OCI-LY3 (cell line): ENCODE measurements around the gene NKAIN4.

Experiments
- CTCF ChIP-seq: fragments of 200-600, 300-600 bp; sonication (generic); IDR thresholded peaks from 2 replicates; pipeline ENCODE4 v1.5.1; 2014; ENCODE audit warnings: antibody characterized with exemption, low read length, low read depth
- EZH2phosphoT487 ChIP-seq: fragments of 200-600 bp; shearing (Covaris generic); IDR thresholded peaks from 2 replicates; pipeline ENCODE4 v1.6.1; 2018; ENCODE audit warnings: antibody characterized with exemption, mixed run types, low read depth

DNA sequence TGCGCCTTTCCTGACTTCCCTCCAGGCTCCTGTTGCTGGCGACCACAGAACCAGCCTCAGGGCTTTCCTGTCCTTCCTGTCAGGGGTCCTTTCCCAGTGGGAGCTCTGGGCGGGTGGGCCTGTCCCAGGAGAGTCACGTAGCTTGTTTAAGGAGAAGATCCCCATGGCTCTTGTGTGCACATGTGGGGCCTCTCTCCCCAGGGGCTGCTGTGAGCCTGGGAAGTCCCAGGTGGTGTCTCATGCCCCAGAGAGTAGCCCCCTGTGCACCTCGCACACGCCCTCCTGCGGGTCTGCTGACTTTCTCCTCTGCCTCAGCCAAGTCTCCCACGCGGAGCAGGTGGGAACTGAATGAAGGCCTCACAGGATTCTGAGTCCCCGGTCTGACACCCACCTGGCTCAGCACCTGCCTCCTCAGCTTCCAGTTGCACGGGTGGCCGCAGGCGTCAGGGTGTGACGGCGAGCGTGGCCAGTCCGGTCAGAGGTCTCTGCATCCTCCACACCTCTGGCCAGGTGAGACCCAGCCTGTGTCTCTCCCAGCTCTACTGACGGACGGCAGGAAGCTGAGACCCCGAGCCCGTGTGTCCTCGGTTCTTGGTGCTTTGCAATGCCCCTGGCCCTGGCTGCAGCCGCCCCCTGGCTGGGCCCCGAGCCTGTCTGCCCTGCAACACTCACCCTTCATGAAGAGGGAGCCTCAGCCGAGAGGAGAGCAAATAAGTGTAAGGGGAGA, 5.6 kb upstream of the NKAIN4 start:
- TF ChIP-seq CTCF = no peak
- no peak for TF ChIP-seq EZH2phosphoT487
